Measurements from ENCODE around the gene SSRP1. TPM values are rescaled to one million over a fixed set of nuclear protein-coding genes. Genes with fewer than 3 reads are reported as not detected.

Gene SSRP1
- total RNA-seq, 4 donors from 2014 or later: 76.6 to 155 (median 137) TPM

DNA sequence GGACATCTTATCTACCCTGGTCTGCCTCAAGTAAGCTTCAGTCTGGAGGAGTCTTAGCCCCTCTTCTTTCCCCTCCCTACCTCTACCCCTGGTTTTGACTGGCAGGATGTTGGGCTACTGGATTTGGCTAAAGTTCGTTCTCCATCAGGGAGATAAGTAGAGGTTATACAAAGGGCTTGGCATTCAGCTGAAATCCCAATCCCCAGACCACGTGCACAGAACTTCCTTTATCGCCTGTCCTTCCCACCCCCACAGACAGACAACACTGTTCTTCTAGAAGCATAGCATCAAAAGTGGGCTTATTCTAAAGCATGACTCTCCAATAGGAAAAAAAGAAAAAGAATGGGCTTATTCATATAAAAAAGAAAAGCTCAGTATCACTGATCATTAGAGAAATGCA is 37.5 kb upstream of the SSRP1 start:
- DNase-seq: no peak

DNA sequence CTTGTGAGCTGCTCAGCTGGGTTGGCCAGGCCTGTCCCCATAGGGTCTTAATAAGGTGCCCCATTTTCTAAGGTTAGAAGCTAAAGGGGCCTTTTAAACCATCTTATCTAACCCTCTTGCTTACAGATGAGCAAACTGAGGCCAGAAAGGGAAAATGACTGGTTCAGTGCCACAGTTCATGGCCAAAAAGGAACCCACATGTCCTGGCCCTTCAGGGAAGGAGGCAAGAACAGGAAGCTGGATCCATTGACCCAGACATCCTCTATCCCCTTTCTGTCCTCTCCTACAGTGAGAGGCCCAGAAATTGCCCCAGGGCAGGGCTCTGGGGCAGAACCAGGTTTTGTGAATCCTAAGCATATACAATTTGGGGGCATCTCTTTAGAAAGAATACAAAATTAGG is 35.2 kb upstream of the SSRP1 start:
- no peak overlapping the region for H3K4me3 ChIP-seq
- TF ChIP-seq, protein P1, sequence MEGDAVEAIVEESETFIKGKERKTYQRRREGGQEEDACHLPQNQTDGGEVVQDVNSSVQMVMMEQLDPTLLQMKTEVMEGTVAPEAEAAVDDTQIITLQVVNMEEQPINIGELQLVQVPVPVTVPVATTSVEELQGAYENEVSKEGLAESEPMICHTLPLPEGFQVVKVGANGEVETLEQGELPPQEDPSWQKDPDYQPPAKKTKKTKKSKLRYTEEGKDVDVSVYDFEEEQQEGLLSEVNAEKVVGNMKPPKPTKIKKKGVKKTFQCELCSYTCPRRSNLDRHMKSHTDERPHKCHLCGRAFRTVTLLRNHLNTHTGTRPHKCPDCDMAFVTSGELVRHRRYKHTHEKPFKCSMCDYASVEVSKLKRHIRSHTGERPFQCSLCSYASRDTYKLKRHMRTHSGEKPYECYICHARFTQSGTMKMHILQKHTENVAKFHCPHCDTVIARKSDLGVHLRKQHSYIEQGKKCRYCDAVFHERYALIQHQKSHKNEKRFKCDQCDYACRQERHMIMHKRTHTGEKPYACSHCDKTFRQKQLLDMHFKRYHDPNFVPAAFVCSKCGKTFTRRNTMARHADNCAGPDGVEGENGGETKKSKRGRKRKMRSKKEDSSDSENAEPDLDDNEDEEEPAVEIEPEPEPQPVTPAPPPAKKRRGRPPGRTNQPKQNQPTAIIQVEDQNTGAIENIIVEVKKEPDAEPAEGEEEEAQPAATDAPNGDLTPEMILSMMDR (IDR thresholded peaks at IDR 0.05 in 4 of 5, conservative IDR thresholded peaks at IDR 0.05 in 1 of 5): no peak
- no peak for TF ChIP-seq POLR2A (IDR thresholded peaks at IDR 0.05)
- in situ Hi-C loops (cut with MboI; ENCODE audit: low sequenced_read_pairs in 4 of 4): loop anchor here in 2 of 4 donors (25.0 kb wide), 2 partner anchors 259 to 534 kb away; no protein-coding TSS in a partner anchor
- DNase-seq (no peak), ATAC-seq (no peak)
- H3K4me1 ChIP-seq: no peaks in the 10 kb centered on the region
- intact Hi-C loops (cut with DNase I; ENCODE audit: low total_unique reads): no loop called here
- H3K27me3 ChIP-seq: no peaks in the 10 kb centered on the region
- no peaks in the 10 kb centered on the region for H3K9me3 ChIP-seq
- H3K27ac ChIP-seq: no peak overlapping the region
- no peaks in the 10 kb centered on the region for H3K36me3 ChIP-seq

More for the DNA sequence above, 37.5 kb upstream of the SSRP1 start:
- H3K4me1 ChIP-seq: no peaks in the 10 kb centered on the region
- no peak for TF ChIP-seq POLR2A (IDR thresholded peaks at IDR 0.05)
- TF ChIP-seq, protein P1 (IDR thresholded peaks at IDR 0.05 in 4 of 5, conservative IDR thresholded peaks at IDR 0.05 in 1 of 5): no peak
- ATAC-seq: no peak
- in situ Hi-C loops (cut with MboI; ENCODE audit: low sequenced_read_pairs in 4 of 4) (loop anchor here in 2 of 4 donors (25.0 kb wide), 2 partner anchors 261 to 536 kb away; no protein-coding TSS in a partner anchor), intact Hi-C loops (cut with DNase I; ENCODE audit: low total_unique reads) (no loop called here)
- H3K27ac ChIP-seq: peak overlapping the region in 2 of 4 donors; percentile 4 to 26
- H3K4me3 ChIP-seq: no peak overlapping the region
- no peaks in the 10 kb centered on the region for H3K9me3 ChIP-seq
- H3K36me3 ChIP-seq: no peaks in the 10 kb centered on the region
- no peaks in the 10 kb centered on the region for H3K27me3 ChIP-seq

DNA sequence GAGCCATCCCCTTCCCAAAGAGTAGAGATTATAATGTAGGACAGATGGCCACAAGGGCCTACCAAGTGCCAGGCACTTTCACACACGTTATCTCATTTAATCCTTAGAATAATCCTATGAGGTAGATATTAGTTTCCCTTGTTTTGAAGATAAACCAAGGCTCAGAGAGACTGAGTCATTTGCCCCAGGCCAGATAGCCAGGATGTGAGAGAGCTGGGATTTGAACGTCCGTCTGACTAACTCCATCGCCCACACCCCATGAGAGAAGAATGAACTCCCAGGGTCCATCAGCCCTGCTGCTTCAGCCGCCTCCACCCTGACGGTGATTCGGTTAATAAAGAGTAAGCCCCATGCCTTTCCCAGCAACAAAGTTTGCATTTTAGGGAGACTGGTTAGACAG is 34.6 kb upstream of the SSRP1 start:
- Histone ChIP-seq H3K4me3 (no peak overlapping the region), H3K4me1 (no peaks in the 10 kb centered on the region), H3K27ac (no peak overlapping the region), H3K27me3 (no peaks in the 10 kb centered on the region), H3K36me3 (no peaks in the 10 kb centered on the region), H3K9me3 (no peaks in the 10 kb centered on the region)
- ATAC-seq (no peak), DNase-seq (no peak)
- in situ Hi-C loops (cut with MboI; ENCODE audit: low sequenced_read_pairs in 4 of 4) (loop anchor here in 2 of 4 donors (25.0 kb wide), 2 partner anchors 258 to 533 kb away; no protein-coding TSS in a partner anchor), intact Hi-C loops (cut with DNase I; ENCODE audit: low total_unique reads) (no loop called here)
- TF ChIP-seq POLR2A (IDR thresholded peaks at IDR 0.05): no peak
- TF ChIP-seq, protein P1 (IDR thresholded peaks at IDR 0.05 in 4 of 5, conservative IDR thresholded peaks at IDR 0.05 in 1 of 5): no peak

DNA sequence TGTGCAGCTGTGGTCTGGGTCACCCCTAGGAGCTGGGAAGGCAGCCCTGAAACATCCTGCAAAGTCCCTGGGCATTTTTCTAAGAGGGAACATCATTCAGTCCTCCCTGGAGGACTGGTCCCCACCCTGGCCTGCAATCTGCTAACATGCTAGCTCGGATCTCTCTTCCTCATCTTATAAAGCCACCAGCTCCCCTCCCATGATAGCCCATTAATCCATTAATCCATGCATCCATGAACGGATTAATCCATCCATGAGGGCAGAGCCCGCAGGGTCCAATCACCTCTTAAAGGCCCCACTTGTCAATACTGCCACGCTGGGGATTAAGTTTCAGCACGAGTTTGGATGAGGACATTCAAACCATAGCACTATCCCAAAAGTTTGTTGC is 33.1 kb upstream of the SSRP1 start:
- Histone ChIP-seq H3K27ac (no peak overlapping the region), H3K9me3 (no peaks in the 10 kb centered on the region), H3K27me3 (no peaks in the 10 kb centered on the region), H3K4me3 (no peak overlapping the region), H3K36me3 (no peaks in the 10 kb centered on the region), H3K4me1 (no peaks in the 10 kb centered on the region)
- DNase-seq (no peak), ATAC-seq (no peak)
- in situ Hi-C loops (cut with MboI; ENCODE audit: low sequenced_read_pairs in 4 of 4): loop anchor here in 2 of 4 donors (25.0 kb wide), 2 partner anchors 257 to 532 kb away; no protein-coding TSS in a partner anchor
- intact Hi-C loops (cut with DNase I; ENCODE audit: low total_unique reads): no loop called here
- TF ChIP-seq, protein P1 (IDR thresholded peaks at IDR 0.05 in 4 of 5, conservative IDR thresholded peaks at IDR 0.05 in 1 of 5): no peak
- TF ChIP-seq POLR2A (IDR thresholded peaks at IDR 0.05): no peak

Data from gastrocnemius medialis (tissue), 4 donors.